ENCODE results near the gene TM9SF4.

The TM9SF4 gene

GRCh38 chr20:32109392-32110172 lies at the start of gene TM9SF4:
Gene TM9SF4 (plus strand): TSS chr20:32109714. CDS start chr20:32109741, 27 bp downstream.
- DNase-seq = peak; percentile 94

- peak; percentile 48 for DNase-seq
These were observed 46.7 kb upstream of the TM9SF4 start for GRCh38 chr20:32062776-32063170.

GRCh38 chr20:32063695-32064094 lies 45.8 kb upstream of the TM9SF4 start:
- no peak for DNase-seq

GRCh38 chr20:32064667-32065066 lies 44.8 kb upstream of the TM9SF4 start:
- DNase-seq = no peak

GRCh38 chr20:32067234-32067821 lies 42.2 kb upstream of the TM9SF4 start:
- no peak for DNase-seq

GRCh38 chr20:32068174-32068573 lies 41.3 kb upstream of the TM9SF4 start:
- DNase-seq = no peak

GRCh38 chr20:32069711-32070110 lies 39.8 kb upstream of the TM9SF4 start:
- no peak for DNase-seq

- DNase-seq = no peak
These were observed 39.2 kb upstream of the TM9SF4 start for GRCh38 chr20:32070282-32070681.

- no peak for DNase-seq
These were observed 38.8 kb upstream of the TM9SF4 start for GRCh38 chr20:32070690-32071213.

- DNase-seq = no peak
These were observed 37.9 kb upstream of the TM9SF4 start for GRCh38 chr20:32071395-32072167.

GRCh38 chr20:32072168-32072750 lies 37.3 kb upstream of the TM9SF4 start:
- no peak for DNase-seq

- no peak for DNase-seq
These were observed 34.0 kb upstream of the TM9SF4 start for GRCh38 chr20:32075534-32075933.

GRCh38 chr20:32077190-32077589 lies 32.3 kb upstream of the TM9SF4 start:
- no peak for DNase-seq

GRCh38 chr20:32078322-32078721 lies 31.2 kb upstream of the TM9SF4 start:
- DNase-seq = no peak

- no peak for DNase-seq
These were observed 30.7 kb upstream of the TM9SF4 start for GRCh38 chr20:32078791-32079190.

- DNase-seq = no peak
These were observed 29.8 kb upstream of the TM9SF4 start for GRCh38 chr20:32079655-32080109.

GRCh38 chr20:32080783-32081182 lies 28.7 kb upstream of the TM9SF4 start:
- DNase-seq = no peak

- DNase-seq = no peak
These were observed 26.0 kb upstream of the TM9SF4 start for GRCh38 chr20:32083469-32083868.

- DNase-seq = no peak
These were observed 22.4 kb upstream of the TM9SF4 start for GRCh38 chr20:32087070-32087469.

- no peak for DNase-seq
These were observed 20.8 kb upstream of the TM9SF4 start for GRCh38 chr20:32088759-32089158.

- no peak for DNase-seq
These were observed 19.7 kb upstream of the TM9SF4 start for GRCh38 chr20:32089637-32090362.

GRCh38 chr20:32091888-32092346 lies 17.6 kb upstream of the TM9SF4 start:
- peak; percentile 64 for DNase-seq
